ENCODE data around the gene ATL3.
"Not testable (repeated sequence)": the region's sequence is repeated elsewhere in the genome, so short reads cannot be mapped to it uniquely, and the experiment has no call there.

ATL3 gene

GRCh38 chr11:63614136-63614671, 57.0 kb downstream of the ATL3 start, which contains the start of gene PLAAT3:
TSS of gene PLAAT3 (minus strand) at chr11:63614433. CDS start at chr11:63614014, 419 bp downstream.
- H3K36me3 ChIP-seq (ENCODE audit: insufficient read depth, low read length) = no peaks in the 10 kb centered on the region
- no peaks in the 10 kb centered on the region for H3K9me3 ChIP-seq (ENCODE audit: low read length)
- H3K9ac ChIP-seq (ENCODE audit: low read length) = peak within 1 kb of the TSS; percentile 80
- H3K27me3 ChIP-seq (ENCODE audit: control insufficient read depth in 1 of 2, insufficient read depth in 2 of 2, low read length in 2 of 2) = no peaks in the 10 kb centered on the region
- peaks cover 31% of the 10 kb centered on the region for H3K4me1 ChIP-seq (ENCODE audit: insufficient read depth, low read length)
- peak within 1 kb of the TSS; percentile 88 to 96 for H3K4me3 ChIP-seq (ENCODE audit: low read depth in 1 of 2, low read length in 2 of 2)
- peak within 1 kb of the TSS; percentile 79 for H3K27ac ChIP-seq (ENCODE audit: low read depth, low read length)

- Histone ChIP-seq H3K27me3 (ENCODE audit: control insufficient read depth in 1 of 2, insufficient read depth in 2 of 2, low read length in 2 of 2) (no peaks in the 10 kb centered on the region), H3K27ac (ENCODE audit: low read depth, low read length) (peak overlapping the region; percentile 79), H3K9me3 (ENCODE audit: low read length) (no peaks in the 10 kb centered on the region), H3K9ac (ENCODE audit: low read length) (peak overlapping the region; percentile 80), H3K4me1 (ENCODE audit: insufficient read depth, low read length) (peaks cover 37% of the 10 kb centered on the region), H3K4me3 (ENCODE audit: low read depth in 1 of 2, low read length in 2 of 2) (peak overlapping the region; percentile 88 to 96), H3K36me3 (ENCODE audit: insufficient read depth, low read length) (no peaks in the 10 kb centered on the region)
These were observed 57.5 kb downstream of the ATL3 start for GRCh38 chr11:63613517-63614135.

GRCh38 chr11:63612181-63612580, 59.0 kb downstream of the ATL3 start:
- Histone ChIP-seq H3K36me3 (ENCODE audit: insufficient read depth, low read length) (no peaks in the 10 kb centered on the region), H3K4me3 (ENCODE audit: low read depth in 1 of 2, low read length in 2 of 2) (no peak overlapping the region), H3K9ac (ENCODE audit: low read length) (no peak overlapping the region), H3K4me1 (ENCODE audit: insufficient read depth, low read length) (peaks cover 41% of the 10 kb centered on the region), H3K9me3 (ENCODE audit: low read length) (no peaks in the 10 kb centered on the region), H3K27me3 (ENCODE audit: control insufficient read depth in 1 of 2, insufficient read depth in 2 of 2, low read length in 2 of 2) (no peaks in the 10 kb centered on the region), H3K27ac (ENCODE audit: low read depth, low read length) (peak overlapping the region; percentile 14)

GRCh38 chr11:63611395-63611747, 59.8 kb downstream of the ATL3 start:
- Histone ChIP-seq H3K4me3 (ENCODE audit: low read depth in 1 of 2, low read length in 2 of 2) (peak overlapping the region in 1 of 2 donors; percentile 9), H3K4me1 (ENCODE audit: insufficient read depth, low read length) (peaks cover 41% of the 10 kb centered on the region), H3K9me3 (ENCODE audit: low read length) (no peaks in the 10 kb centered on the region), H3K36me3 (ENCODE audit: insufficient read depth, low read length) (no peaks in the 10 kb centered on the region), H3K27ac (ENCODE audit: low read depth, low read length) (peak overlapping the region; percentile 16), H3K9ac (ENCODE audit: low read length) (peak overlapping the region; percentile 11), H3K27me3 (ENCODE audit: control insufficient read depth in 1 of 2, insufficient read depth in 2 of 2, low read length in 2 of 2) (no peaks in the 10 kb centered on the region)

- Histone ChIP-seq H3K9ac (ENCODE audit: low read length) (peak overlapping the region; percentile 11), H3K4me3 (ENCODE audit: low read depth in 1 of 2, low read length in 2 of 2) (peak overlapping the region in 1 of 2 donors; percentile 9), H3K9me3 (ENCODE audit: low read length) (no peaks in the 10 kb centered on the region), H3K36me3 (ENCODE audit: insufficient read depth, low read length) (no peaks in the 10 kb centered on the region), H3K4me1 (ENCODE audit: insufficient read depth, low read length) (peaks cover 41% of the 10 kb centered on the region), H3K27me3 (ENCODE audit: control insufficient read depth in 1 of 2, insufficient read depth in 2 of 2, low read length in 2 of 2) (no peaks in the 10 kb centered on the region), H3K27ac (ENCODE audit: low read depth, low read length) (peak overlapping the region; percentile 16)
These were observed 60.4 kb downstream of the ATL3 start for GRCh38 chr11:63610604-63611394.

DNA sequence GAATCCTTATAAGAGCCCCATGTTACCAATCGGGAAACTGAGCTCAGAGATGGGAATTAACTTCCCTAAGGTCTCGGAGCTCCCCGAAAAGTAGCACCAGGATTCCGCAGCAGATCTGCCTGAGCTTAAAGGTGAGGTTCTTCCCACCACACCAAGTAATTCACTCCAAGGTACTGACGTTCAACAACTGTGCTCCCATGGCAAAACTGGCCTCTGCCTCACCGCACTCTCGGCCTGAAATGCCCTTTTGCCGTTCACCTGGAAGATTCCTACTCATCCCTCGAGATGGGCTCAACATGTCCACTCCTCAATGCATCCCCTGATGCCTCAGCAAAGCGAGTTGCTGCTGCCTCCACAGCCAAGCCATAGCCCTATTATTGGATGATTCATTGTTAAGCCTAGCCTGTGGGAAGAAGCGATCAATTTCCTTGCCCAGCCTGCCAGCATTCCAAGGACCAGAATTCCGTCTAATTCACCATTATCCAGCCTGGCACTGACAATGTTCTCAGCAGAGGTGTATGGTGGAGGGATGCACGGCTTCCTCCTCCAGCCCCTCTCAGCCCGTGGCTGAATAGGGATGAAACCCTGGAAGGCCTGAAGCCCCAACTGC, 61.1 kb downstream of the ATL3 start:
- no peaks in the 10 kb centered on the region for H3K36me3 ChIP-seq (ENCODE audit: insufficient read depth, low read length)
- no peaks in the 10 kb centered on the region for H3K27me3 ChIP-seq (ENCODE audit: control insufficient read depth in 1 of 2, insufficient read depth in 2 of 2, low read length in 2 of 2)
- H3K9ac ChIP-seq (ENCODE audit: low read length) = no peak overlapping the region
- peak overlapping the region in 1 of 2 donors; percentile 20 for H3K4me3 ChIP-seq (ENCODE audit: low read depth in 1 of 2, low read length in 2 of 2)
- peaks cover 41% of the 10 kb centered on the region for H3K4me1 ChIP-seq (ENCODE audit: insufficient read depth, low read length)
- no peaks in the 10 kb centered on the region for H3K9me3 ChIP-seq (ENCODE audit: low read length)
- H3K27ac ChIP-seq (ENCODE audit: low read depth, low read length) = peak overlapping the region; percentile 0

- Histone ChIP-seq H3K9ac (ENCODE audit: low read length) (no peak overlapping the region), H3K36me3 (ENCODE audit: insufficient read depth, low read length) (no peaks in the 10 kb centered on the region), H3K27me3 (ENCODE audit: control insufficient read depth in 1 of 2, insufficient read depth in 2 of 2, low read length in 2 of 2) (no peaks in the 10 kb centered on the region), H3K4me3 (ENCODE audit: low read depth in 1 of 2, low read length in 2 of 2) (peak overlapping the region in 1 of 2 donors; percentile 20), H3K4me1 (ENCODE audit: insufficient read depth, low read length) (peaks cover 41% of the 10 kb centered on the region), H3K9me3 (ENCODE audit: low read length) (no peaks in the 10 kb centered on the region), H3K27ac (ENCODE audit: low read depth, low read length) (peak overlapping the region; percentile 0)
These were observed 61.6 kb downstream of the ATL3 start for GRCh38 chr11:63609536-63609935.

DNA sequence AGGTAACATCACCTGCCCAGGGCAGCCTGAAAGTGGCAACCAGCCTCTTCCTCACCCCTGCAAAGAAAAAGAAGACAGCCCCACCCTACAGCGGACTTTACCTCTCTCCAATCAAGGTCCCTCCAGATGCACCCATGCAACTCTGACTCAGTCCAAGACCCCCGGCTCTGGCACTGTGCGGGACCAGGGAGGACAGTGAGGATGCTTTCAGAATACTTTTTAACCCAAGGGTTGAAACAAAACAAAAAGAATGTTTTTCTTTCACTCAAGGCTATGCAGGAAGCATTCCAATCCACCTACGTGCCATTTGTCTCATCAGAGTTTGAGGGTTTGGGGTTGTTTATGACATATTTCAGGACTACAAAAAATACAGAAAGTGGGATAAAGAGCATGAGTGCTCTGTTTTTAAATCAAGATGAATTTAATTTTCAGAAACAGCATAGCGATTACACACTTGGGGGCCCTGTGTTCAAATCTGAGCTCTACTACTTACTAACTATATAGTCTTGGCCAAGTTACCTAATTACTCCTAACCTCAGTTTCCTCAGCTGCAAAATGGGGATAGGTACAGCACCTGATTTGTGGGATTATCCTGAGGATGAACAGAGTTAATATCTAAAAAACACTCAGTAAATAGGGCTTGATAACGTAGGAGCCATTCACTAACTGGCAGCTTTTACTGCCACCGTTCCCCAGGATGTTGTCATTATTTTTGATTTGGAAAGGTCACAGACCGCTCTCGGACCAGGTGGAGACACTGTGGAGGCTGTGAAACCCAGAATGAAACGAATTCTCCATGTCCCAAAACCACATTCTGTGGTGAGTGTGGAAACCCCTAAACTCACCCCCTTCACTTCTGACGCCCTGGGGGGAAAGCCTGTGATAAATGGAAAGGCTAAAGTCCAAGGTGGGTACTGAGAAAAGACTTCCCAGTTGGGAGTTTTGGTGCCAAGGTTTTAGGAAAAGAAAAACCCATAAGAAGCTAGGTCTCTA, 62.5 kb downstream of the ATL3 start:
- Histone ChIP-seq H3K9me3 (ENCODE audit: low read length) (no peaks in the 10 kb centered on the region), H3K27me3 (ENCODE audit: control insufficient read depth in 1 of 2, insufficient read depth in 2 of 2, low read length in 2 of 2) (no peaks in the 10 kb centered on the region), H3K9ac (ENCODE audit: low read length) (no peak overlapping the region), H3K36me3 (ENCODE audit: insufficient read depth, low read length) (no peaks in the 10 kb centered on the region), H3K27ac (ENCODE audit: low read depth, low read length) (peak overlapping the region; percentile 0), H3K4me3 (ENCODE audit: low read depth in 1 of 2, low read length in 2 of 2) (peak overlapping the region in 1 of 2 donors; percentile 20), H3K4me1 (ENCODE audit: insufficient read depth, low read length) (peaks cover 41% of the 10 kb centered on the region)

DNA sequence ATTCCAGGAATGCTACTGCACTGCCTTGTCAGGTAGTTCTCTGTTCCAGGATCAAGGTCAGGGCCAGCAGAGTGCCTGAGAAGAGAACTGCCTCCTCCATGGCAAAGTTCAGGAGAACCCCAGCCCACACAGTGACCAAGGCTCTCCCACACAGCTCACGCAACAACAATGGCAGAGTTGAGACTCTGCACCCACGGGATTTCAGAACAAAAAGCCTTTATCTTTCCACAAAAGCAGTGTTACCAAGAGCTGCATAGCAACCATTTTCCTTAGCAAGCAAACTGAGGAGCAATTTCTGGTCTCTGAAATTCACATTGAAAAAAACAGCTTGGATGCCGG, 68.0 kb downstream of the ATL3 start:
- no peaks in the 10 kb centered on the region for H3K9me3 ChIP-seq (ENCODE audit: low read length)
- H3K4me3 ChIP-seq (ENCODE audit: low read depth in 1 of 2, low read length in 2 of 2) = no peak overlapping the region
- H3K27ac ChIP-seq (ENCODE audit: low read depth, low read length) = no peak overlapping the region
- H3K36me3 ChIP-seq (ENCODE audit: insufficient read depth, low read length) = no peaks in the 10 kb centered on the region
- no peaks in the 10 kb centered on the region for H3K27me3 ChIP-seq (ENCODE audit: control insufficient read depth in 1 of 2, insufficient read depth in 2 of 2, low read length in 2 of 2)
- peaks cover 9% of the 10 kb centered on the region for H3K4me1 ChIP-seq (ENCODE audit: insufficient read depth, low read length)
- H3K9ac ChIP-seq (ENCODE audit: low read length) = no peak overlapping the region

DNA sequence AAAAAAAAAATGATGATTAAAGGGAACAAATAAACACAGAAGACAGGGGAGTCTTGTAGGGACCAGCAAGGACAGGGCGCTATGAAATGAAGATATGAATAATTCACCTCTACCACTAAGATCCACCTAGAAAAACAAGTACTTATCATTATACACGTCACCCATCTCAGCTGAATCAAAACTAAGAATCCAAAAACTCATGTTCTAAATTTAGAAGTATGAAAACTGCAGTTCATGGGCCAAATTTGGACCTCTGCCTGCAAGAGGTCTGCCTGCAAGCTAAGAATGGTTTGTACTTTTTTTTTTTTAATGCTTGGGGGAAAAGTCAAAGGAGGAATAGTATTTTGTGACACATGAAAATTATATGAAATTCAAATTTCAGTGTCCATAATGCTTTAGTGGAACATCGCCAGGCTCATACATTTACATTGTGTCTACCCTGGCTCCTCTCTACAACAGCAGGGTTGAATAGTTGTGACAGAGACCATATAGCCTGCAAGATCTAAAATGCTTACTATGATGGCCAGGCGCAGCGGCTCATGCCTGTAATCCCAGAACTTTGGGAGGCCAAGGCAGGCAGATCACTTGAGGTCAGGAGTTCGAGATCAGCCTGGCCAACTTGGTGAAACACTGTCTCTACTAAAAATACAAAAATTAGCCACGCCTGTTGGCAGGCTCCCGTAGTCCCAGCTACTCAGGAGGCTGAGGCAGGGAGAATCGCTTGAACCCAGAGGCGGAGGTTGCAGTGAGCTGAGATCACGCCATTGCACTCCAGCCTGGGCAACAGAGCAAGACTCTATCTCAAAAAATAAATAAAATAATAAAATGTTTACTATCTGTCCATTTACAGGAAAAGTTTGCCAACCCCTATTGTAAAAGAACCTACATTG, 68.6 kb downstream of the ATL3 start:
- not testable (repeated sequence) for H3K4me3 ChIP-seq (ENCODE audit: low read depth in 1 of 2, low read length in 2 of 2); H3K4me1 ChIP-seq (ENCODE audit: insufficient read depth, low read length); H3K27ac ChIP-seq (ENCODE audit: low read depth, low read length); H3K9ac ChIP-seq (ENCODE audit: low read length); H3K27me3 ChIP-seq (ENCODE audit: control insufficient read depth in 1 of 2, insufficient read depth in 2 of 2, low read length in 2 of 2); H3K9me3 ChIP-seq (ENCODE audit: low read length); H3K36me3 ChIP-seq (ENCODE audit: insufficient read depth, low read length)
